NCI-H128 (cell line): ENCODE data around the gene TRIP12.
"Not testable (repeated sequence)": the region's sequence is repeated elsewhere in the genome, so short reads cannot be mapped to it uniquely, and the experiment has no call there.

ENCODE experiments used
- DNase-seq: peaks from one replicate; lab custom pipeline; 2025; ENCODE audit not compliant: unreplicated experiment; lab: John Stamatoyannopoulos, UW

Gene TRIP12

GRCh38 chr2:229921101-229921891 lies 513 bp downstream of the TRIP12 start:
- DNase-seq = no peak

DNA sequence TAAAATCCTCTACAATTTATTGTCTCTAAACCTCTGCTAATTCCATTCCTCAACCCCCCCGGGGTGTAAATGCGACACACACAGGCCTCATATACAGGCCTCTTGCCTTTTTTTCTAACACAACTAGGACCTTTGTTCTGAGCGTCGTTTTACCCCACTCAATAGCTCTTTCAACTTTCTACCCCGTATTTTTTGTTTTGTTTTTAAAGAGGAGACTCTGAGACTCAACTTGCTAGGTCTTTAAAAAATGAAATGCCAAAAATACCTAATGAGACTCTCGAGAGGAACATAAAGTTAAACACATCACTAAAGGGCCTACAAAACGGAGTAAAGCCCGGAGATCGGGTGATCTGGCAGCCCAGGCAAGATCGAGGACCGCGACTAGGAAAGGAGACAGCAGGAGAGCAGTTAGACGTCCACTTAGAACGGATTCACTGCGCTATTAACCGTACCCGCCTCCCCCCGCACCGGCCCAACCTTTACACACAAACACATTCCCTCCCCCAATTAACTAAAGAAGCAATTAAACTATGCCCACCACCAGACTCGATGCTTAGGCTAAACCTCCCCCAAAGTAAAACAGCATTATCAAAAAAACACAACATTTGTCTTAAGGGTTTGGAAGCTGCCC lies 1.7 kb downstream of the TRIP12 start:
- no peak for DNase-seq

DNA sequence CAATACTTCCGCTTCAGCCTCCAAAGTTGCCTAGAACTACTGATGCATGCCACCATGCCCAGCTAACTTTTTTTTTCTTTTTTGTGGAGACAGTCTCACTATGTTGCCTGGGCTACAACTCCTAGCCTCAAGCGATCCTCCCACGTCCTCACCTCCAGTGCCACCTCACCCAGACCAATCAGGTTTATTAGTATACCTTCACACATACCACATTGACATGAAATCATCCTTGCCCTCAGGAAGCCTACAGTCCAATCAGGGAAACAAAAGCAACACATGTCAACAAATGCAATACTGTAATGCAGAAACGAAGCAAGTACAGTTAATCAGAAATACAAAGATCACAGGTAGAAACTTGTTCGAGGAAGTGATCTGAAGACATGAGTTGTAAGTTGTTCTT lies 4.0 kb downstream of the TRIP12 start:
- DNase-seq = no peak

DNA sequence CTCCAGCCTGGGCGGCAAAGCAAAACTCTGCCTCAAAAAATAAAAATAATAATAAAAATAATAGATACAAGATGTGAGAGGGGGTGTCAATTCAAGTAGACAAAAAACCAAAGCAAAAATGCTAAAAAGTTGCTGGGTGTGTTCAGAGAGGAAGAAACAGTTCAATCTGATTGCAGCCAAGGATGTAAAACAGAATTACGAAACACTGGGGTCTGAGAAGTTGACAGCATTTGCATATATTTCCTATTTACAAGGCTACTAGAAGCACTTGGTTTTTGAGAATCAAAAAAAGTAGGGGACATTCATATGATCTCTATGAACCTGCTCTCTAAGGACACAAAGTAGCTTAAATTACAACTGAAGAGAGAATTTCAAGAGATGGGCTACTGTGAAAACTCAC lies 7.6 kb downstream of the TRIP12 start:
- no peak for DNase-seq

DNA sequence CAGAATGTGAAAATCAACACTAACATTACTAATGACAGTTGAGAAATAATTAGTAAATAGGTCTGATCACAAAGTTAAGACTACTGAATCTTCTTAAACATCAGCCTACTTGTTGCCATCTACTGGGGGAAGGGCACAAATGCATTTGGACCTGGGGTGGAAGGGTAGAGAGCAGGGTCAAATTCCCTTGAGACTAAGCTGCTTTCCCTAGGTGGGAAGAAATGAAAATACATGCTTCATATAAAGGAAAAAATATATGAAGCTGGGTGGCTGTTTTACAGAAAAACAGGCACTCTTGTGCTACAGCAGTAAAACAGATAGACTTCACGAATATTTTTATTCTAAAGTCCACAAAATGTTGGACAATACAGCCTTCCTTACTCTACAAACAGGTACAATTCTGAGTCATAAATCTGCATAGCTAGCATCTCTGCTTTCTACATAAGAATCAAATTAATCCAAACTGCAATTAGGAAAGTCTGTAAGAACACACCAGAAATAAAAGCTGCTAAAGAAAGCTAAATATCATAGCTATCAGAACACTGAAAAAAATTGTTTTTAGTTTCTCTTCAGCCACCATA lies 10.9 kb downstream of the TRIP12 start:
- no peak for DNase-seq

DNA sequence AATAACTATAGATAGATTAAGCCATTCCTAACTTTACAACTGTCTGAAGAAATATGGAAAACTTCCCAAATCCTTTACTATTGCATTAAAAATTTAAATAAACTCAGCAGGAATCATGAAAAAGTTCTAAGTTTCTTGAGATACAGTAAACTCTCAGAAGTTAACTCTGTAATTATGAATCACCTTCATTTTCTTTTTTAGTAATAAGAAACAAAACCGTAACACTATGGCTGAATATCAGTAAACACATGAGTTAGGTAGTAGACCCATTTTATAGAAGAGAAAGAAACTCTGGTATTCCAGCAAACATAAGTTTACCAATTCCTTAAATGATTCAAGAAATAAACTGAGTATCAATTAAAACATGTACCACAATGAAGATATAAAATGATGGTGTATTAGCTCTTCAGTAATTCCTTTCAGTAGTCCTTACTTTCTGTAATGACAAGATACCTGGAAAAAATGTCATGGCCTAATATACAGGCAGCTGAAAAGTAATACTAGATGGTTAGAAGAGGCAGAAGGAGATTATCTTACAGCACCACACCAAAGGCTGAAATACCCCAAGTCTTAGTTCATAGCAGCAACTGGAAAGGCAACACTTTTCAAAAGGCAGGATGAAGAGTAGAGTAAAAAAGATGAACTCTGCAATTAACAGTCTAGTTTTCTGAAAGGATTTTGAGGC lies 11.5 kb downstream of the TRIP12 start:
- no peak for DNase-seq

DNA sequence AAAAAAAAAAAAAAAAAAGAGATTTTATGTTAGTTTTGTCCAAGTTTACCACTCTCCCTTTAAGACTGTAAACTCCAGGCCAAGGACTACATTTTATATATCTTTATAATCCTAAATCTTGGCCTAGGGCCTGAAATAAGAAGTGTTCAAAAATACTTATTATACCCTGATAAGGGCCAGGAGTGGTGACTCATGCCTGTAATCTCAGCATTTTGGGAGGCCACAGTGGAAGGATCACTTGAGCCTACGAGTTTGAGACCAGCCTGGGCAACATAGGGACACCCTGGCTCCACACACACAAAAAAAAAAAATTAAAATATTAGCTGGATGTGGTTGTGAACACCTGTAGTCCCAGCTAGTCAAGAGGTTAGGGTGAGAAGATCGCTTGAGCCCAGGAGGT lies 12.7 kb downstream of the TRIP12 start:
- DNase-seq = no peak

GRCh38 chr2:229905601-229906000 lies 16.2 kb downstream of the TRIP12 start:
- no peak for DNase-seq

DNA sequence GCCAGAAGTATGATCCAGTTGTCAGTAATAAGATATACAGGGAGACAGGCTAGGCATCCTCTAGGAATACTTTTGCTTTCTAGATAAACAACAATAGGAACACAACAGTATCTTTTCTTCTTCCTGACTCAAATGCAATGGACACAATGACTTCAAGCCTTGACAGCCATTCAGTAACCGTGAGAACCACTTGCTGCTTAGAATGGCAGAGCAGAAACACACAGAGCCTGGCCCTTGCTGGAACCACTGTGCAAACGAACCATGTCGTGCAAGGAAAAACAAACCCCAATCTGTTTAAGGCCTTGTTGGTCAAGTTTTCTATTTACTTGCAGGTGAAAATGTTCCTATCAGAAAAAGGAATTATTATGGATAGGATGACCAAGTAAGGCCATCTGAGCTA lies 18.8 kb downstream of the TRIP12 start:
- DNase-seq = no peak

GRCh38 chr2:229901819-229902218 lies 20.0 kb downstream of the TRIP12 start:
- no peak for DNase-seq

- not testable (repeated sequence) for DNase-seq
These were observed 21.3 kb downstream of the TRIP12 start for GRCh38 chr2:229900514-229900913.

DNA sequence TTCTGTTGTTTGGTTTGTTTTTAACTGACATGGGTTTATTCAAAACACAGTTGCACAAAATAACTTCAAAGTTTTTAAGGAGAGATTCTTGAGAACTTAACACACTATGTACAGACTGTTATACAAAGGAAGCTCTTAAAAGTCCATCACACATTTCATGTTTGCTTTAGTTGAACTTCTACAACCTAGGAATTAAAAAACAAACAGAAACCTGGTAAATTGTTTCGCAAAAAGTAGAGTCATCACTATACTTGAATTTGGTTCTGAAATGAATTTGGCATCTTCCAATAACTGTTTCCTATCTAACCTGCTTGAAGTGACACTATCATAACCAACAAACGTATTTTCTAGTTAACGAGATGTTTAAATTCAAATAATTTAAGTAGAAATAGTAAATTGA lies 21.8 kb downstream of the TRIP12 start:
- DNase-seq = no peak

GRCh38 chr2:229899604-229900003 lies 22.2 kb downstream of the TRIP12 start:
- no peak for DNase-seq

- no peak for DNase-seq
These were observed 25.0 kb downstream of the TRIP12 start for GRCh38 chr2:229896857-229897256.

GRCh38 chr2:229889023-229889422 lies 32.8 kb downstream of the TRIP12 start:
- no peak for DNase-seq

- DNase-seq = no peak
These were observed 33.8 kb downstream of the TRIP12 start for GRCh38 chr2:229888031-229888430.

DNA sequence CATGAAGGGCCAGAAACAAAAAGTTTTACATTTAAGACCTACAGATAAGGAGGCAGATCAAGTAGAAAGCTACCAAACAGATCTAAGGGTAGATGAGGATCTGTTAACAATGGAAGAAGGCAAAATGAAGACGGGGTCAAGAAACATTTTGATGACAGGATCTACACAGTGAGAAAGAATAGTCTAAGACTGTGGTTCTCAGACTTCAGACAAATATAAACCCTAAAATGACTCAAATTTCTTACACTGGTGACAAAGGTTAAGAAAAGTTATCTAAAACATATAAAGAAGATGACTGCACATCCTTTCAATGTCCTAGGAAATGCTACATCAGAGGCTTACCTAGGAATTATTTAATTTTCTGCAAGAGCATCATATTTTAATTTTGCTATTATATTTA lies 34.4 kb downstream of the TRIP12 start:
- no peak for DNase-seq

GRCh38 chr2:229884775-229885699 lies 36.8 kb downstream of the TRIP12 start:
- DNase-seq = no peak

GRCh38 chr2:229882583-229882982 lies 39.2 kb downstream of the TRIP12 start:
- no peak for DNase-seq

DNA sequence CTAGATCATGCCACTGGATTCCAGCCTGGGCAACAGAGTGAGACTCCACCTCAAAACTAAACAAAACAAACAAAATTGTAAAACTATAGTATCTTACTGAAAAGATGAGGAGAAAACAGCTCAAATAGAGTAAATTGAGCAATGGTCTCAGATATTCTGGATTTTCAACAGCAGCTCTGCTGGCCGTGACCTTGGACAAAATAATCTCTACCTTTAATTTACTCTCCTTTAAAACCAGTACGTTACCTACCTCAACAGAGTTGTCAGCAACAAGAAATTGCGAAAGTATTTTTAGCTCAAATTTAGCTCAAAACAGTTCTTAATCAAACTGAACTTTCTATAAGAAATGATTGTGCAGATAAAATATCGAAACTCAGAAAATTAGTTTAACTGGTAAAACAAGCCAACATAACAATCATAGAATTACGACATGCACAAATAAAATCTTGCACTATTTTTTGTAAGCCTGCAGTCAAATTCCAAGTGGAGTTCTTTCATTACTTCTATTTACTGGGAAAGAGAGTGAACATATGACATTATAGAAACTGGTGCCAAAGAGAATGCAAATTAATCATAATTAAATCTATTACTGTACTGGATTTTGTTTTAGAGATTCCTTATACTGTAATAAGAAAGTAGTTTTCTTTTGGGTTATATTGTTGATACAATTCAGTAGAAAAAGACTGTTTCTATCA lies 40.8 kb downstream of the TRIP12 start:
- no peak for DNase-seq
